Measurements from ENCODE around the gene BAIAP3.

The BAIAP3 gene

DNA sequence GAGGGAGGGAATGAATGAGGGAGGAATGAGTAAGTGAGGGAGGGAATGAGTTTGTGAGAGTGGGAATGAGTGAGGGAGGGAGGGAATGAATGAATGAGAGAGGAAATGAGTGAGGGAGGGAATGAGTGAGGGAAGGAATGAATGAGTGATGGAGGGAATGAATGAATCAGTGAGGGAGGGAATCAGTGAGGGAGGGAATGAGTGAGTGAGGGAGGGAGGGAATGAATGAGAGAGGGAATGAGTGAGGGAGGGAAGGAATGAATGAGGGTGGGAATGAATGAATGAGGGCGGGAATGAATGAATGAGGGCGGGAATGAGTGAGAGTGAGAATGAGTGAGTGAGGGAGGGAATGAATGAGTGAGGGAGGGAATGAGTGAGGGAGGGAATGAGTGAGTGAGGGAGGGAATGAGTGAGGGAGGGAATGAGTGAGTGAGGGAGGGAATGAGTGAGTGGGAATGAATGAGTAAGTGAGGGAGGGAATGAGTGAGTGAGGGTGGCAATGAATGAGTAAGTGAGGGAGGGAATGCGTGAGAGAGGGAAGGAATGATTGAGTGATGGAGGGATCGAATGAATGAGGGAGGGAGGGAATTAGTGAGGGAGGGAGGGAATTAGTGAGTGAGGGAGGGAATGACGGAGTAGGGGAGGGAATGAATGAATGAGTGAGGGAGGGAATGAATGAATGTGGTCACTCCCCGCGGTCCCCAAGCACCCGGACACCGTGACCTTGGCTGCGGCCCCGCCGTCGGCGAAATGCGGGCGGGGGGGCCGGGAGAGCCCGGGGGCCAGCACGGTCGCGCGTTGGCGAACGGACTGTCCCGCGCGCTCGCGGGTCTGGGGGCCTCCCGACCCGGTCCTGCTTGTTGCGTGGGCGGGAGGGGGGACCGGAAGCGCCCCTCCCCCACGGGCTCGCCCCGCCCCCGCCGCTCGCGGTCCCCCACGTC is 25.1 kb upstream of the BAIAP3 start:
- Mint-ChIP-seq H3K4me1 (ENCODE audit: low read depth in 2 of 2) (peaks cover 22 to 36% of the 10 kb centered on the region in 2 donors), H3K27ac (peak overlapping the region; percentile 99 to 100), H3K27me3 (no peaks in the 10 kb centered on the region), H3K9me3 (no peaks in the 10 kb centered on the region), H3K36me3 (ENCODE audit: insufficient read depth) (peaks cover 46% of the 10 kb centered on the region), H3K4me3 (peak overlapping the region; percentile 83 to 88)
- no peak for ATAC-seq (replicated peaks)
- no peak for DNase-seq

DNA sequence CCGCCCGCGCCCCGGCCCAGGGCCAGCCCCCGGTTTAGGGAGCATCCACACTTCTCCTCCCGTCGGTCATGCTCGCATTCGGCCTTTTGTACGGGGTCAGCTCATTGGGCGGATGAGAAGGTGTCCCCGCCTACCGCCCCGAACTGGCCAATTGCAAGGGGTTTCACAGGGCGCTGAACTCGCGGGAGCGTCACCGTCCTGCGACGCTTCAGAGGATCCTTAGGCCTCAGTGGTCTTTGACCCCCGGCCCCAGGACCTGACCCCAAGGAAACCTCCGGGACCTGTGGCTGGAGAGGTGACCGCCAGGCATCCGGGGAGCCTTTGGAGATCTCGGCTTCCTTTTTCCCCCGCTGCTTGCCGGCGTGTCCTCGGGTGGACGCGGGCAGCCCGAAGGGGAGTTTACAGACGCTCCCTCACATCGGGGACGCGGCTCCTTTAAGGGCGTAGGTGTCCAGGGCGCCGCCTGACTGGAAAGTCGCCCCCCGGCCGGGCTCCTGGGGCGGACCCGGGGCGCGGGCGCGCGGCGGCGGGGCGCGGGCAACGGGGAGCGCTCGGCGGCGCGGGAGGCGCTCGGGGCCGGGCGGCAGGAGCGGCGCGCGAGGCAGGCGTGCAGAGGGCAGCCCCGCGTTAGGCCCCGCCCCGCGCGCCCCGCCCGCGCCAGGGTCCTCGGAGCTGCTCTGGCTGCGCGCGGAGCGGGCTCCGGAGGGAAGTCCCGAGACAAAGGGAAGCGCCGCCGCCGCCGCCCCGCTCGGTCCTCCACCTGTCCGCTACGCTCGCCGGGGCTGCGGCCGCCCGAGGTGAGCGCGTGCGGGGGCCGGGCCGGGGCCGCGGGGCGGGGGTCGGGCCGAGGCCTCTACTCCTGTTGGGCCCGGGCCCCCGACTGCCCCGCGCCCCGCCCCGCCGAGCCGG is 24.2 kb upstream of the BAIAP3 start, which contains the start of gene UBE2I:
Gene UBE2I (plus strand): TSS at position 660 of the 909 bp plus-strand sequence. CDS start 4,395 bp downstream, outside the sequence.
- DNase-seq, result peak; percentile 97 to 100 (median 99)
- H3K36me3 Mint-ChIP-seq (ENCODE audit: insufficient read depth), result peaks cover 52% of the 10 kb centered on the region
- H3K9me3 Mint-ChIP-seq, result no peaks in the 10 kb centered on the region
- peak within 1 kb of the TSS; percentile 94 to 96 for H3K4me3 Mint-ChIP-seq
- H3K27me3 Mint-ChIP-seq, result no peaks in the 10 kb centered on the region
- peak; percentile 68 for ATAC-seq (replicated peaks)
- H3K4me1 Mint-ChIP-seq (ENCODE audit: low read depth in 2 of 2), result peaks cover 22 to 35% of the 10 kb centered on the region in 2 donors
- H3K27ac Mint-ChIP-seq, result peak within 1 kb of the TSS; percentile 99 to 100

DNA sequence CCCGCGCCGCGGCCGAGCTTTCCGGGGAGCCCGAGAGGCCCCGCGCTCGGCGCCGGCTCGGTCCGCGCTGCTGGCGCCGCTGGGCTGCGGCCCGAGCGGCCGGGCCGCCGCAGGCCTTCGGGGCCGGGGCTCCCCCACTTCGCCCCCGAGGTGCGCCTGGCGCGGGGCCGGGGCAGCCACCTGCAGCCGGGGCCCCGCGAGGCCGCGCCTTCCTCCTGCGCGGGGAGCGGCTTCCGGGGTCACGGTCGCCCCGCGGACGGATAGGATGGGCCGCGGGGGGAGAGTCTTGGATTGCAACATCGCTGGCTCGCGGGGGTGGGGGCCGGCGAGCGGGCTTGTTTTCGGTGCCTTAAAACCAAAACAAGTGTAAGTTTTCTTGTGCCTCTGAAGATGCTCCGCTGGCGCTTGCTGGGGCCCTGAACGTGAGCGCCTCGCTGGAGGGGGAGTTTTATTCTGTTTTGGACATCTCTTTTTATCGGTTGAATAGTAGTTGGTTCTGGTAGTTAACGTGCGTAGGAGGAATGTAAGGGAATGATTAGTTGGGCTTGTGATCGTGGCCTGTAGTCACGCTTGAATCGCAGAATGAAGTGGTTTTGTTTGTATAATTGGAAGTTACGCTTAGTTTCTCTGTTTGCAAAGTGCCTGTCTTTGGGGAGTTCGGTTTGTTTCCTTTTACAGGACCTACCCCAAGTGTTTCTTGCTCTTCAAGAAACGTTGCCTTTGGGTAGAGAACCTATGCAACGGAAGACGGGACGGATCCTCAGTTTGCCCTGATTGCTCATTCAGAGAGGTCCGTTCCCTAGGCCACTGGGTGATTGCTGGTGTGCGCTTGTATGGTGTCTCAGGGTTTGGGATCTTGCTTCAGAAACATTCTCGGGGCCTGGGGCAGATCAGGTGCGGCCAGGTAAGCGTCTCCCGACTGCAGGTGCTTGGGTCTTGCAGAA is 23.3 kb upstream of the BAIAP3 start:
- peak overlapping the region; percentile 94 to 96 for H3K4me3 Mint-ChIP-seq
- H3K4me1 Mint-ChIP-seq (ENCODE audit: low read depth in 2 of 2), result peaks cover 24 to 34% of the 10 kb centered on the region in 2 donors
- DNase-seq, result peak; percentile 52 to 74 (median 74)
- H3K9me3 Mint-ChIP-seq, result no peaks in the 10 kb centered on the region
- no peaks in the 10 kb centered on the region for H3K27me3 Mint-ChIP-seq
- H3K27ac Mint-ChIP-seq, result peak overlapping the region; percentile 91 to 94
- ATAC-seq (replicated peaks), result peak; percentile 56
- peaks cover 57% of the 10 kb centered on the region for H3K36me3 Mint-ChIP-seq (ENCODE audit: insufficient read depth)

DNA sequence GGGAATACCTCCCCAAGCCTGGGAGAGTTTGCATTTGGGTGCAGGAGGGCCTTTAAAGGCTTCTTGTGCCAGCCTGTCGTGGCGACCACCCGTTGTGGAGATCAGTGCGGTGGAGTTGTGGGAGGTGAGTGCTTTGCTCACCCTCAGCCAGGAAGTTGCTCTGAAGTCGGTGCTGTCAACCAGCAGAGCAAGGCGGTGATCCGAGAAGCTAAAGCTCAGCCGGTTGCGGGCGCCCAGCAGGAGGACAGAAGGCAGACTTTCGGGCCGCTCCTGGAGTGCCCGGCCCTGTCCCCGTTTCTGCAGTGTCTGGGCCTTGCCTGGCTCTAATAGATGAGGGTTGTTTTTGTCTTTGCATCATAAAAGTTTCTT is 22.6 kb upstream of the BAIAP3 start:
- Mint-ChIP-seq H3K36me3 (ENCODE audit: insufficient read depth) (peaks cover 64% of the 10 kb centered on the region), H3K4me3 (peak overlapping the region; percentile 94 to 96), H3K9me3 (no peaks in the 10 kb centered on the region), H3K27ac (peak overlapping the region; percentile 91 to 94), H3K27me3 (no peaks in the 10 kb centered on the region), H3K4me1 (ENCODE audit: low read depth in 2 of 2) (peaks cover 24 to 34% of the 10 kb centered on the region in 2 donors)
- peak; percentile 4 for ATAC-seq (replicated peaks)
- peak in 2 of 3 experiments; percentile 30 to 36 for DNase-seq

DNA sequence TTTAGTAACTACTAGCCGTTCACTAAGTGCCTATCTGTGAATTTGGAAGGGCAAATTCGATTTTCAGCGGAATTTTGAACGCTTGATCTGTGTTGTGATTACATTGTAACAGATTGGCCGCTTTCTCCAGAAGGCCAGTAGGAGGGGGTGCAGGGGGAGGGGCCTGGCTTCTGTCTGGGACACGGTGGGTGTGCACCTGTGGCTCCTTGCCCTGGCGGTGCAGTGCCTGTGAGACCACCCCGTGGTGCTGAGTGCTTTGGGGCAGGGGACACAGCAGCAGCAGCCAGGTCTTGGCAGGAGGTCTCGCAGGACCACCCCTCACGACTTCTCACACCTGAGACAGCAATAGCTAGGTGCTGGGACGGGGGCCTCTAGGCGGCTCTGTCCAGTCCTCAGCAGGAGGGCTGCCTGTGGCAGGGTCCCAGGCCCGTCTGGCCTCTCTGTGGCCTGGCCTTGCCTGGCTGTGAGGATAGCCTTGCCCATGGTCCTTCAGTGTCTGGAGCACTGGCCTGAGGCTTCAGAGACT is 22.2 kb upstream of the BAIAP3 start:
- Mint-ChIP-seq H3K9me3 (no peaks in the 10 kb centered on the region), H3K27me3 (no peaks in the 10 kb centered on the region), H3K27ac (peak overlapping the region; percentile 91 to 94), H3K36me3 (ENCODE audit: insufficient read depth) (peaks cover 68% of the 10 kb centered on the region), H3K4me1 (ENCODE audit: low read depth in 2 of 2) (peaks cover 24 to 33% of the 10 kb centered on the region in 2 donors), H3K4me3 (peak overlapping the region; percentile 94 to 96)
- ATAC-seq (replicated peaks) (no peak), DNase-seq (no peak)

DNA sequence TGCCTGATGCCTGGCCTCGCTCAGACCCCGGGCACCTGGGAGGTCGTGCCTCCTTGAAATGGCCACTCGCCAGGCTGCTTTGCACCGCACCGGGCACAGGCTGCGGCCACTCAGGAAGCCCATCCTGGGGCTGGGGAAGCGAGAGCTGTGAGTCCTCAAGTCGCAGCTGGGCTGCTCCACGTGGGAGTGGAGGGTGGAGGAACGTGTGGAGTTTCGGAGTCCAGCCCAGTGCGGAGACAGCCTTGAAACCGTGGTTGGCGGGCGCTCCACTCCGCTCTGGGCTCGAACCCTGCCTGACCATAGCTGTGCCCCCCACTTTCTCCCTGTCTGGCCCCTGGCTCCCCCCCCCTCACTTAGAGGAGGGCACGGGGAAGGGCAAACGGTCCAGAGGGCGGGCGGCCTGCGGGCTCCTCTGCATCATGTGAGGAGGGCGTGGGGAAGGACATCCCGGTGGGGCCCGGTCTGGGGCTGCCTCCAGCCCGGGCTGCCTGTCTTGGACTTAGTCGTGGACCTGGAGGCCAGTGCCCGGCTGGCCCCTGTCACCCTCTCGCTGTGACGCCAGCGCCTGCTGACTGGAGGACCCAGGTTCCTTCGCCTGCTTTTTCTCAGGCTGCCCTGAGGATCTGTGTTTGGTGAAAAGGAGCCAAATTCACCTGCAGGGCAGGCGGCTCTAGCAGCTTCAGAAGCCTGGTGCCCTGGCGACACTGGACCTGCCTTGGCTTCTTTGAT is 21.5 kb upstream of the BAIAP3 start:
- Mint-ChIP-seq H3K4me1 (ENCODE audit: low read depth in 2 of 2) (peaks cover 24 to 33% of the 10 kb centered on the region in 2 donors), H3K27me3 (no peaks in the 10 kb centered on the region), H3K36me3 (ENCODE audit: insufficient read depth) (peaks cover 70% of the 10 kb centered on the region), H3K9me3 (no peaks in the 10 kb centered on the region), H3K27ac (peak overlapping the region in 1 of 2 donors; percentile 94), H3K4me3 (peak overlapping the region; percentile 94 to 96)
- DNase-seq (no peak), ATAC-seq (replicated peaks) (no peak)

DNA sequence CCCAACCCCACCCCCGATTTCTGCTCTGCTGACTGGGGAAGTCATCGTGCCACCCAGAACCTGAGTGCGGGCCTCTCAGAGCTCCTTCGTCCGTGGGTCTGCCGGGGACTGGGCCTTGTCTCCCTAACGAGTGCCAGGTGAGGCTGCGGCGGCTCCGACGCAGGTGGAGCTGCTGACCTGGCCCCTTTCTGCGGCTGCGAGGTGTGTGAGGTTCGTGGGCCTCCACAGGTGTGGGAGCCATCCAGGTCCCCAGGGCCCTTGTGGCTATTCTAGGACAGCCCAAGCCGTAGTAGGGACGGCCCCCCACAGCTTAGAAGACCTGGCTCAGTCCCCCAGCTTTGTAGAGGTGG is 21.0 kb upstream of the BAIAP3 start:
- H3K4me1 Mint-ChIP-seq (ENCODE audit: low read depth in 2 of 2), result peaks cover 25 to 33% of the 10 kb centered on the region in 2 donors
- no peak for DNase-seq
- peak overlapping the region; percentile 94 to 96 for H3K4me3 Mint-ChIP-seq
- no peaks in the 10 kb centered on the region for H3K27me3 Mint-ChIP-seq
- H3K9me3 Mint-ChIP-seq, result no peaks in the 10 kb centered on the region
- no peak for ATAC-seq (replicated peaks)
- H3K27ac Mint-ChIP-seq, result peak overlapping the region in 1 of 2 donors; percentile 71
- H3K36me3 Mint-ChIP-seq (ENCODE audit: insufficient read depth), result peaks cover 74% of the 10 kb centered on the region

DNA sequence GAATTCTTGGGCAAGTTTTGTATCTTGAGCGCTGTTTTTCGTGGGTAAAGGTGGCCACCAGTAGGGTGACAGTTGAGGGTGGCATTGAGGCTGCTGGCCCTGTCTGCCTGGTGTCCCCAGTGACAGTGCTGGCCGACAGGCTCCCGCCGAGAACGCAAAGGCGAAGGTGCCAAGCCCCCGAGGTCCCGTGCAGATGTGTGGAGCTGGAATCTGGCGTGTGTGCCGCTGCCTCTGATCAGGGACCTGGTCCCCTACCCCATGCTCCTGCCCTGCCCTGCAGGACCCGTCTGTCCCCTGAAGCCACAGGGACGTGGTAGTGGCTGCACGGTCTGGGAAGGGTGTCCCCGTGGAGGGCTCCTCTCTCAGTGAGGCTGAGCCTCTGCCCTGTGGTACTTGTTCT is 20.5 kb upstream of the BAIAP3 start:
- peak overlapping the region; percentile 94 to 96 for H3K4me3 Mint-ChIP-seq
- no peaks in the 10 kb centered on the region for H3K27me3 Mint-ChIP-seq
- peak overlapping the region in 1 of 2 donors; percentile 71 for H3K27ac Mint-ChIP-seq
- H3K4me1 Mint-ChIP-seq (ENCODE audit: low read depth in 2 of 2), result peaks cover 27 to 33% of the 10 kb centered on the region in 2 donors
- H3K36me3 Mint-ChIP-seq (ENCODE audit: insufficient read depth), result peaks cover 79% of the 10 kb centered on the region
- ATAC-seq (replicated peaks) (no peak), DNase-seq (no peak)
- H3K9me3 Mint-ChIP-seq, result no peaks in the 10 kb centered on the region

DNA sequence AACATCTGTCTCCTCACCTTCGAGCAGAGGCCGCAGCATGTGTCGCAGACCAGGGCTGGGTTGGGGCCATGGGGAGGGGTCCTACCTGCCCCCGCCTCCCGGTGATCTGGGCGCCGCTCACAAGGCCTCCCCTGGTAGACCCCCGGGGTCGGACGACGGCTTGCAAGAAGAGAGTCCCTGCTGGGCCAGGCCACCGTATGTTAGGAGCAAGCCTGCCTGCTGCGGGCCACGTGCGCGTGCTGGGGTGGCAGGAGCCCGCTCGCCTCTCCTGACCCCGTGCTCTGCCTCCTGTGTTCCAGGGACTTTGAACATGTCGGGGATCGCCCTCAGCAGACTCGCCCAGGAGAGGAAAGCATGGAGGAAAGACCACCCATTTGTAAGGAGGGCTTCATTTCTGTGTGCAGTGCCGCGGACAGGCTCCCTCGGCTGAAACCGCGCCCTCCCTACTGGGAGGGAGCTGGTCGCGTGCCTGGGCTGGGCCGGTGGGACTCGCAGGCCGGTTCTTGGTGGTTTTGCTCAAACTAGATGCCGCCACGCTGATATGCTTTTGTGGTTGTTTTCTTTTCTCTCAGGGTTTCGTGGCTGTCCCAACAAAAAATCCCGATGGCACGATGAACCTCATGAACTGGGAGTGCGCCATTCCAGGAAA is 19.6 kb upstream of the BAIAP3 start:
- no peak overlapping the region for H3K27ac Mint-ChIP-seq
- DNase-seq, result no peak
- H3K4me1 Mint-ChIP-seq (ENCODE audit: low read depth in 2 of 2), result peaks cover 27 to 33% of the 10 kb centered on the region in 2 donors
- no peaks in the 10 kb centered on the region for H3K9me3 Mint-ChIP-seq
- no peaks in the 10 kb centered on the region for H3K27me3 Mint-ChIP-seq
- H3K4me3 Mint-ChIP-seq, result peak overlapping the region in 1 of 2 donors; percentile 40
- ATAC-seq (replicated peaks), result no peak
- peaks cover 85% of the 10 kb centered on the region for H3K36me3 Mint-ChIP-seq (ENCODE audit: insufficient read depth)

DNA sequence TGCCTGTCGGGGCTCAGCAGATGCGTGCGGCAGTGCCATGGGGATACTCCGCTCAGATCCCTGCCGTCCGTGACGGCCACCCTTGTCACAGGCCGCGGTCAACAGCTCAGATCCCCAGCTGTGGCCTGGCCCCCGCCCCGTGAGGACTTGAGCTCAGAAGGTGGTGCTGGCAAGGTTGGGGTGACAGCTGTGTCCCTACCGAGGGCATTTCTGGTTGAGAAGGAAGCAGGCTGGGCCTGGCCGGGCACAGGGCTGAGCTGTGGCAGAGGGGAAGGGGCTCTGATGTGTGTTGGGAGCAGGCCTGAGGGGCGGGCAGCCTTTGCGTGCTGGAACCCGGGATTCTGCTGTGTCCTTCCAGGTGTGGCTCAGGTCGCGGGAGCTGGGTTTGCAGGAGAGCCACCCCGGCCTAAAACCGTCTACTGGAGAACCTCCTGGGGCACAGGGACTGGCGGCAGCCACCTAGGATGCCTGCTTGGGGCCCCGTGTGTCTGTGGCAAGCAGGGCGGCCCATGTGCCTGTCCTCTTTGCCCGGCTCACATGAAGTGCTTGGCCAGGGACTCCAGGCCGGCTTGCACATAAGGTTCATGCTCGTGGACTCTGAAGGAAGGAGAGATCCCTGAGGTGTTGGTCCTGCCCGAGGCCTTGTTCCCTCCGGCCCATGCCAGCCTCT is 18.9 kb upstream of the BAIAP3 start:
- Mint-ChIP-seq H3K9me3 (no peaks in the 10 kb centered on the region), H3K27ac (no peak overlapping the region), H3K4me3 (peak overlapping the region in 1 of 2 donors; percentile 40), H3K27me3 (no peaks in the 10 kb centered on the region), H3K36me3 (ENCODE audit: insufficient read depth) (peaks cover 92% of the 10 kb centered on the region), H3K4me1 (ENCODE audit: low read depth in 2 of 2) (peaks cover 27 to 33% of the 10 kb centered on the region in 2 donors)
- DNase-seq (no peak), ATAC-seq (replicated peaks) (no peak)
